HG03135 (cell line): Measurements from ENCODE around the gene TMEM47.

Source experiments
- ATAC-seq: cut with Tn5 transposase; IDR thresholded peaks from one replicate; pipeline ENCODE4 v1.9.1; 2021; ENCODE audit warnings: mild to moderate bottlenecking, moderate library complexity; ENCODE audit not compliant: unreplicated experiment

The TMEM47 gene

GRCh38 chrX:34656842-34657725 lies at the start of gene TMEM47:
Gene TMEM47 (minus strand): TSS chrX:34657285. CDS start chrX:34657029, 256 bp downstream.
- no peak for ATAC-seq

GRCh38 chrX:34687095-34687494 lies 30.0 kb upstream of the TMEM47 start:
- ATAC-seq: no peak

GRCh38 chrX:34659575-34659974 lies 2.5 kb upstream of the TMEM47 start:
- ATAC-seq: no peak

- no peak for ATAC-seq
Observed at GRCh38 chrX:34658326-34658725, 1.2 kb upstream of the TMEM47 start.

GRCh38 chrX:34657726-34658070 lies 613 bp upstream of the TMEM47 start:
- no peak for ATAC-seq

- ATAC-seq: no peak
Observed at GRCh38 chrX:34656467-34656841, 631 bp downstream of the TMEM47 start.

- ATAC-seq: no peak
Observed at GRCh38 chrX:34655501-34656455, 1.3 kb downstream of the TMEM47 start.

GRCh38 chrX:34654696-34655490 lies 2.2 kb downstream of the TMEM47 start:
- no peak for ATAC-seq

- ATAC-seq: no peak
Observed at GRCh38 chrX:34653811-34654210, 3.3 kb downstream of the TMEM47 start.

GRCh38 chrX:34642849-34643248 lies 14.2 kb downstream of the TMEM47 start:
- ATAC-seq: no peak

GRCh38 chrX:34638116-34638515 lies 19.0 kb downstream of the TMEM47 start:
- no peak for ATAC-seq

GRCh38 chrX:34634349-34634748 lies 22.7 kb downstream of the TMEM47 start:
- no peak for ATAC-seq

- ATAC-seq: no peak
Observed at GRCh38 chrX:34632384-34632783, 24.7 kb downstream of the TMEM47 start.

- no peak for ATAC-seq
Observed at GRCh38 chrX:34631479-34632220, 25.4 kb downstream of the TMEM47 start.

GRCh38 chrX:34629572-34629971 lies 27.5 kb downstream of the TMEM47 start:
- no peak for ATAC-seq

GRCh38 chrX:34624416-34624815 lies 32.7 kb downstream of the TMEM47 start:
- no peak for ATAC-seq

GRCh38 chrX:34619920-34620319 lies 37.2 kb downstream of the TMEM47 start:
- ATAC-seq: no peak

GRCh38 chrX:34612036-34612435 lies 45.0 kb downstream of the TMEM47 start:
- no peak for ATAC-seq

GRCh38 chrX:34598362-34598761 lies 58.7 kb downstream of the TMEM47 start:
- ATAC-seq: no peak

- ATAC-seq: no peak
Observed at GRCh38 chrX:34586936-34587335, 70.1 kb downstream of the TMEM47 start.
